Epithelial cell of esophagus (primary cell): Measurements from ENCODE around the gene ZCCHC8.
"Not testable (repeated sequence)": the region's sequence is repeated elsewhere in the genome, so short reads cannot be mapped to it uniquely, and the experiment has no call there.

Source experiments
- DNase-seq: peaks from one replicate; pipeline ENCODE4 v3.0.0; 2010; ENCODE audit warnings: low read depth
- H3K4me3 ChIP-seq: 2 replicates; pipeline ENCODE4 v1.5.1; 2011; ENCODE audit warnings: mild to moderate bottlenecking, low read length, control low read depth
- TF ChIP-seq, protein P1 (sequence below): IDR thresholded peaks from 2 replicates; pipeline ENCODE4 v1.5.1; 2011; ENCODE audit warnings: low read depth, mild to moderate bottlenecking, low read length, control low read depth, inconsistent platforms; ENCODE audit not compliant: insufficient read depth; ENCODE audit errors: missing control alignments

The ZCCHC8 gene

DNA sequence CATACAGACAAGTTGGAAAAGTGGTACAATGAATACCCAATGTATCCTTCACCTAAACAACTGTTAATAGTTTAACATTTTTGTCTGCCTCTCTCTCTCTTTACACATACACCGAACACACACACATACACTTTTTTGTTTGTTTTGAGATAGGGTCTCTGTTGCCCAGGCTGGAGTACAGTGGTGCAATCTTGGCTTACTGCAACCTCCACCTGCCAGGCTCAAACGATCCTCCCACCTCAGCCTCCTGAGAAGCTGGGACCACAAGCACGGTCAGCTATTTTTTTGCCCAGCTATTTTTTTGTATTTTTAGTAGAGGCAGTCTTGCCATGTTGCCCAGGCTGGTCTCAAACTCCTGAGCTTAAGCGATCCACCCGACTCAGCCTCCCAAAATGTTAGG lies 16.8 kb downstream of the ZCCHC8 start:
- H3K4me3 ChIP-seq: no peak overlapping the region
- TF ChIP-seq, protein P1, sequence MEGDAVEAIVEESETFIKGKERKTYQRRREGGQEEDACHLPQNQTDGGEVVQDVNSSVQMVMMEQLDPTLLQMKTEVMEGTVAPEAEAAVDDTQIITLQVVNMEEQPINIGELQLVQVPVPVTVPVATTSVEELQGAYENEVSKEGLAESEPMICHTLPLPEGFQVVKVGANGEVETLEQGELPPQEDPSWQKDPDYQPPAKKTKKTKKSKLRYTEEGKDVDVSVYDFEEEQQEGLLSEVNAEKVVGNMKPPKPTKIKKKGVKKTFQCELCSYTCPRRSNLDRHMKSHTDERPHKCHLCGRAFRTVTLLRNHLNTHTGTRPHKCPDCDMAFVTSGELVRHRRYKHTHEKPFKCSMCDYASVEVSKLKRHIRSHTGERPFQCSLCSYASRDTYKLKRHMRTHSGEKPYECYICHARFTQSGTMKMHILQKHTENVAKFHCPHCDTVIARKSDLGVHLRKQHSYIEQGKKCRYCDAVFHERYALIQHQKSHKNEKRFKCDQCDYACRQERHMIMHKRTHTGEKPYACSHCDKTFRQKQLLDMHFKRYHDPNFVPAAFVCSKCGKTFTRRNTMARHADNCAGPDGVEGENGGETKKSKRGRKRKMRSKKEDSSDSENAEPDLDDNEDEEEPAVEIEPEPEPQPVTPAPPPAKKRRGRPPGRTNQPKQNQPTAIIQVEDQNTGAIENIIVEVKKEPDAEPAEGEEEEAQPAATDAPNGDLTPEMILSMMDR: no peak
- no peak for DNase-seq

DNA sequence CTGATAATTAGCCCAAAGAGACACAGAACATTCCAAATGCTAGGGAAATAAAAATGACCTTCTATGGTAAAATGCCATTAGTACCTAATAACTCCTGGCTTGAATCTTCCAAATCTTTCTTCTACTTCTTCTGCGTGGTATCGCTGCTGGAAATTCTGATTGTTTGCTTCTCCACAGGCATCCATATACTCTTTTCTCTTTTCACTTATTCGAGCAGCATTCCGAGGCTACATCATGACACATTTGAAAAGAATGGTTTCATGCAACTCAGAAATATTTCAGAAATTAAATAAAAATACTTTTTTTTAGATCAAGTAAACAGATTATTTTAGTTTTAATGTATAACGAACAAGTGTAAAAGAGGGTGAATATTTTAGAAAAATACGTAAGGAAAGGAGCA lies 18.9 kb downstream of the ZCCHC8 start:
- no peak for DNase-seq
- no peak overlapping the region for H3K4me3 ChIP-seq
- TF ChIP-seq, protein P1: no peak

DNA sequence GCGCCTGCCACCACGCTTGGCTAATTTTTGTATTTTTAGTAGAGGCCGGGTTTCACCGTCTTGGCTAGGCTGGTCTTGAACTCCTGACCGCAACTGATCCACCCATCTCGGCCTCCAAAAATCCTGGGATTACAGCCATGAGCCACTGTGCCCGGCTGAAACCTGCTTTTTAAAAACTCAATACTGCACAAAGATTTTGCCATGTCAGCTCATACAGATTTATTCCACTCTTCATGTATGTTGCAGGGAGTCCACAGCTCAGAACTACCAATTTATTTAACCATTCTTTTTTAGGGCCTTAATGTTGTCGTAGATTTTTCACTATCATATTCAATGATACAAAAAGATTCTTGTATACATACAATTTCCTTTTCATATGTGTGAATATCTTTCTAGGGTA lies 20.0 kb downstream of the ZCCHC8 start:
- H3K4me3 ChIP-seq: no peak overlapping the region
- DNase-seq: no peak
- TF ChIP-seq, protein P1: no peak

DNA sequence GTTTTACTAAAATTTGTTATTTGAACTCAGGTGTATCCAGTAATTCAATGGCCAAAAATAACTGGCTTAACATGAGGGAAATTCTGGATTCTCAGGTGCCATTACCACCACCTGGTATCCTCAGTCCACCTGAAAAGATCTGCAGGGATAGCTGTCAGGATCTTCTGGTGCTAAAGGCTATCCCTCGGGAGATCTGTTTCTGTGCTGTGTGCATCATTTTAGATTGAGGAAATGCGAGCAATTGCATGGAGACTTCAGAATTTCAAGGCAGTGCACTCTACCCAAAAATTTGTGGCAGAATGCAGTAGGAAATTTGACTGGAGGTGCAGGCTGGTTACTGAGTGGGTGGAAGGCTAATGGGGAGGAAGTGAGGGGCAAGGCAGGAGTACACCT lies 26.4 kb downstream of the ZCCHC8 start:
- DNase-seq: no peak
- TF ChIP-seq, protein P1: no peak
- H3K4me3 ChIP-seq: no peak overlapping the region

DNA sequence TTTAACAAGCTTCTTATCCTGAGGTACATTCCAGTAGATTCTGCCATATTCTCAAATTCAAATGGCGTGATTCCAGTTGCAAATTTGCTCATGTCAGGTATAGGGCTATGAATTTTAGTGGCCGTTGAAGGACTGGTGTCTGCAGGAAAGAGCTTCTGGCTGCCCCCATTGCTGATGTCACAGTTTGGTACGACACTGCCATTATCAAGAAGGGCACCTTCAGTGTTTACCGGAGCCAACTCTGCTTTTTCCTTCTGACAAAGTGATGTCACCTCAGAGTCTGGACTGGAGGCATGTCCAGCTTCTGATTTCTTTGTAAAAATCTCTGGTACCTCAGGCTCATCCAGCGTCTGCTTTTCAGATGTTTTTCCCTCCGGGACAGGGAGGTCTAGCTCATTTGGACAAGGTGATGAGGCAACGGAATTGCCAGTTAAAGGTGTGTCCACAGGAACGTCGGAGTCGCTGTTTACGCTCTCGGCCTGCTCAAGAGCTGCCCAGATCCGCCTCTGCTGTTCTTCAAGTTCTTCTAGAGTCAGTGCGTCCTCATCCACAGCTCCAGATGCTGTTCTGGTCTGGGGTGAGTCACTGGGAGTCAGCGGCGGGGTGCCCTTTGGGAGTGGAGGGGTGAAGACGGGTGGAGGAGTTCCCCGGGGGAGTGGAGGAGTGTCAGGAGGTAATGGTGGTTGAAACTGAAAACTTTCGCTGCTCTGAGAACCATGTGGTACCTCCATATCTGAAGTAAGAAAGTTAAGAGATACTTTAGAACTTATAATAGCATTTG lies 27.0 kb downstream of the ZCCHC8 start:
- DNase-seq: peak; percentile 77

DNA sequence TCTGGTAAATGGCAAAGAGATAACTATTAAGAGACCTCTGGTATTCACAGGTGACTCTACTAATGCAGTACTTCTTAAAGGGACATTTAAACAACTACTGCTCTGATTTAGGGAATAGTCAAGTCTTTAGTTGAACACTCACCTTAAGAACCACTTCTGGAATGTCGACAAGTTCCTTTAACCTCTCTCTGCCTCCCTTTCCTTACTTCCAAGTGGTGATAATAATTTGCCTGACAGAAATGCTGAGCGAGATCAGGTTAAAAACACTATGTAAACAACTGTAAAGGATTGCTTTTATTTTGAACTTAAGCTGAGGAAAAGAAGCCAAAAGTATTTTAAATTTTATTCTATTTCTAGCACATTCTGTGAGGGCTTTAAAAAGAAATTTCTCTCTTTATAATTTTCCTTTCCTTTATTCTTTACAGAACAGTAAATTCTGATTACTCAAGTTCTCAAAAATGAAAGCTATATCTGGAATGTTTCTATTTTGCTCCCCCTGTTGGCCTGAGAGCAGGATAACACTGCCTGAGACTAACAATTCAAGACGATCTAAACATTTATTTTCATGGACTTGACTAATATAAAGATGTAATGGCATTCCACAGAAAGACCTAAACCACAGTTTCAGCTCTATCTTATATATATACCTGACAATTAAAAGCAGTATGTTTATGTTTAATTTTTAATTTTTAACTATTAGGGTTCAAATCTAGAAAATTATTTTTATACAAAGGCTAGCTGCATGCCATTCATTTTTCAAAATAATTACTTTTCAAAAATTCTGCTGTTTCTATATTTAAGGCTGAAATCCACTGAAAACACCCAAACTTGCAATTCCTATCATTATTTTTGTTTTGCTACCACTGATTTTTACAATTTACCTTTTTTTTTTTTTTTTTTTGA lies 29.2 kb downstream of the ZCCHC8 start:
- peak; percentile 80 for DNase-seq
- TF ChIP-seq, protein P1: peak; percentile 82
- H3K4me3 ChIP-seq: no peak overlapping the region

More for the DNA sequence above, 27.0 kb downstream of the ZCCHC8 start:
- TF ChIP-seq, protein P1: no peak
- H3K4me3 ChIP-seq: no peak overlapping the region

DNA sequence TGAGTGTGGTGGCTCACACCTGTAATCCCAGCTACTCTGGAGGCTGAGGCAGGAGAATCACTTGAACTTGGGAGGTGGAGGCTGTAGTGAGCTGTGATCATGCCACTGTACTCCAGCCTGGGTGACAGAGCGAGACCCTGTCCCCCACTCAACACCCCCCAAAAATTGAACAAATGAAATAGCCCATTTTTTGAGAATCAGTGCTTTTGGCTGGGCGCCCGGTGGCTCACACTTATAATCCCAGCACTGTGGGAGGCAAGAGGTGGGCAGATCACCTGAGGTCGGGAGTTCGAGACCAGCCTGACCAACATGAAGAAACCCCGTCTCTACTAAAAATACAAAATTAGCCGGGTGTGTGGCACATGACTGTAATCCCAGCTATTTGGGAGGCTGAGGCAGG lies 30.2 kb downstream of the ZCCHC8 start:
- DNase-seq, H3K4me3 ChIP-seq: not testable (repeated sequence)

DNA sequence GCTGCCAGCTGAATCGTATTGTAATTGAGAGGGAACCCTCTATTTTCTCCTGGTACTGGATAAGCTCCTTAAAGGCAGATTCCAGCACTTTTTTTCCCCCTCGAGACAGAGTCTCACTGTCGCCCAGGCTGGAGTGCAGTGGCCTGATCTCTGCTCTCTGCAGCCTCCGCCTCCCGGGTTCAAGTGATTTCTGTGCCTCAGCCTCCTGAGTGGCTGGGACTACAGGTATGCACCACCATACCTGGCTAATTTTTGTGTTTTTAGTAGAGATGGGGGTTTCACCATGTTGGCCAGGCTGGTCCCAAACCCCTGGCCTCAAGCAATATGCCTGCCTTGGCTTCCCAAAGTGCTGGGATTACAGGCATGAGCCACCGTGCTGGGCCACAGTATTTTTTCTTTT lies 30.9 kb downstream of the ZCCHC8 start:
- DNase-seq, H3K4me3 ChIP-seq: not testable (repeated sequence)
